HCT116 (cell line): ENCODE measurements around the gene PSORS1C2. TPM values are rescaled to one million over a fixed set of nuclear protein-coding genes. Genes with fewer than 3 reads are reported as not detected.

ENCODE experiments used
- ATAC-seq: fragments of 200-7000 bp; cut with Tn5 transposase; 2 replicates; pipeline ENCODE4 v1.9.1; 2020; ENCODE audit warnings: mild to moderate bottlenecking, moderate library complexity
- BruUV-seq: library from RNA; stranded (reverse); fragments of 400-500 nt; replicated peaks from 2 replicates; lab custom pipeline; 2021; lab: Mats Ljungman, UMichigan
- CTCF ChIA-PET: fragments of 300-600 bp; sonication (Branson Sonifier 250); formaldehyde crosslinking; loops from one replicate; lab custom pipeline; 2021; ENCODE audit warnings: antibody characterized with exemption; lab: Charles Lee
- POLR2A ChIA-PET: fragments of 300-600, 350-600 bp; sonication (Branson Sonifier 250); formaldehyde crosslinking; loops from one replicate; lab custom pipeline; 2021; ENCODE audit warnings: antibody characterized with exemption; lab: Charles Lee
- RAD21 ChIA-PET, 2 experiments: fragments of 300-600 bp; sonication (Branson Sonifier 250); formaldehyde crosslinking; loops; one replicate each; lab custom pipeline; 2023; ENCODE audit warnings: low total read pairs in 2 of 2; ENCODE audit not compliant: uncharacterized antibody in 2 of 2, unreplicated experiment in 2 of 2, low non-redundant PET in 1 of 2; lab: Charles Lee
- DNase-seq: peaks from one replicate; pipeline ENCODE4 v3.0.0-alpha.2; 2010; ENCODE audit warnings: low read depth, low spot score
- H2AFZ ChIP-seq: fragments of 200-600 bp; shearing (Covaris generic), sonication (generic); 2 replicates; pipeline ENCODE4 v1.6.1; 2017; ENCODE audit warnings: low read depth, mixed run types, mixed read lengths, antibody characterized with exemption, low read length; ENCODE audit not compliant: poor library complexity, severe bottlenecking
- H3K27ac ChIP-seq: 2 replicates; pipeline ENCODE4 v1.5.1; 2012; ENCODE audit warnings: low read depth, low read length
- H3K27me3 ChIP-seq: fragments of 200-600 bp; sonication (generic); 2 replicates; pipeline ENCODE4 v1.6.1; 2016; ENCODE audit warnings: mixed run types, low read length, mixed read lengths; ENCODE audit not compliant: insufficient read depth
- H3K36me3 ChIP-seq, 2 experiments: fragments of 200-500 bp in 1 of 2; fragments of 200-600 bp in 1 of 2; sonication (Bioruptor generic) in 1 of 2; sonication (generic) in 1 of 2; 2 replicates each; pipeline versions ENCODE4 v1.5.1 to v1.6.1; 2014 to 2016; ENCODE audit warnings: low read length in 2 of 2, inconsistent platforms in 1 of 2, mixed read lengths in 1 of 2, mixed run types in 1 of 2; ENCODE audit not compliant: insufficient read depth in 2 of 2, control insufficient read depth in 1 of 2
- H3K4me1 ChIP-seq, 2 experiments: fragments of 200-600 bp in 1 of 2; sonication (generic) in 1 of 2; 2 replicates each; pipeline versions ENCODE4 v1.5.1 to v1.6.1; 2012 to 2017; ENCODE audit warnings: low read length in 2 of 2, inconsistent platforms in 1 of 2, mild to moderate bottlenecking in 1 of 2, mixed read lengths in 1 of 2, mixed run types in 1 of 2, moderate library complexity in 1 of 2; ENCODE audit not compliant: insufficient read depth in 2 of 2, control insufficient read depth in 1 of 2
- H3K4me2 ChIP-seq: fragments of 200-600 bp; sonication (generic); 2 replicates; pipeline ENCODE4 v1.6.1; 2017; ENCODE audit warnings: mixed run types, low read length, mixed read lengths
- H3K4me3 ChIP-seq, 2 experiments: fragments of 200-600 bp in 1 of 2; sonication (generic) in 1 of 2; replicated peaks in 1 of 2; 2 replicates each; pipeline ENCODE4 v1.5.1; 2011 to 2016; ENCODE audit warnings: low read length in 2 of 2, control low read depth in 1 of 2, low read depth in 1 of 2, mild to moderate bottlenecking in 1 of 2, mixed read lengths in 1 of 2, mixed run types in 1 of 2
- H3K79me2 ChIP-seq: fragments of 200-600 bp; sonication (generic); 2 replicates; pipeline ENCODE4 v1.6.1; 2017; ENCODE audit warnings: mild to moderate bottlenecking, mixed run types, low read length, moderate library complexity, mixed read lengths; ENCODE audit not compliant: insufficient read depth
- H3K9ac ChIP-seq: fragments of 200-600 bp; sonication (generic); 2 replicates; pipeline ENCODE4 v1.6.1; 2016; ENCODE audit warnings: low read length, mixed read lengths
- H3K9me2 ChIP-seq: fragments of 200-600 bp; sonication (generic), shearing (Covaris generic); 2 replicates; pipeline ENCODE4 v1.6.1; 2017; ENCODE audit warnings: mixed run types, mild to moderate bottlenecking, moderate library complexity; ENCODE audit not compliant: insufficient read depth
- H3K9me3 ChIP-seq, 2 experiments: fragments of 200-500 bp in 1 of 2; fragments of 200-600 bp in 1 of 2; sonication (Bioruptor generic) in 1 of 2; sonication (generic) in 1 of 2; 2 replicates each; pipeline ENCODE4 v1.6.1; 2014 to 2017; ENCODE audit warnings: low read length in 2 of 2, mixed read lengths in 2 of 2, inconsistent platforms in 1 of 2, low read depth in 1 of 2, mild to moderate bottlenecking in 1 of 2, mixed run types in 1 of 2, moderate library complexity in 1 of 2; ENCODE audit not compliant: control insufficient read depth in 1 of 2, insufficient read depth in 1 of 2
- H4K20me1 ChIP-seq: fragments of 200-600 bp; sonication (generic), shearing (Covaris generic); 2 replicates; pipeline ENCODE4 v1.6.1; 2017; ENCODE audit warnings: mixed run types, mild to moderate bottlenecking, moderate library complexity; ENCODE audit not compliant: insufficient read depth
- ATF3 ChIP-seq: IDR thresholded peaks from 2 replicates; pipeline ENCODE4 v1.6.1; 2012
- CBX3 ChIP-seq: IDR thresholded peaks from 2 replicates; pipeline ENCODE4 v1.6.1; 2012; ENCODE audit warnings: low read depth
- CTCF ChIP-seq, 3 experiments: fragments of 200-600 bp in 1 of 3; sonication (generic) in 1 of 3; IDR thresholded peaks in 2 of 3; conservative IDR thresholded peaks in 1 of 3; 2 replicates each; pipeline ENCODE4 v1.5.1; 2012 to 2017; ENCODE audit warnings: low read depth in 2 of 3, low read length in 2 of 3, antibody characterized with exemption in 1 of 3, borderline replicate concordance in 1 of 3, control low read depth in 1 of 3, mild to moderate bottlenecking in 1 of 3, mixed read lengths in 1 of 3, mixed run types in 1 of 3, moderate library complexity in 1 of 3; ENCODE audit not compliant: insufficient read depth in 1 of 3
- ELF1 ChIP-seq: IDR thresholded peaks from 2 replicates; pipeline ENCODE4 v1.6.1; 2012; ENCODE audit warnings: low read depth, borderline replicate concordance
- FOSL1 ChIP-seq: IDR thresholded peaks from 2 replicates; pipeline ENCODE4 v1.6.1; 2012; ENCODE audit warnings: low read depth
- JUND ChIP-seq: IDR thresholded peaks from 2 replicates; pipeline ENCODE4 v1.6.1; 2012
- POLR2AphosphoS5 ChIP-seq: IDR thresholded peaks from 2 replicates; pipeline ENCODE4 v1.6.1; 2011; ENCODE audit warnings: mild to moderate bottlenecking, low read depth, low read length, moderate library complexity
- RAD21 ChIP-seq: IDR thresholded peaks from 2 replicates; pipeline ENCODE4 v1.6.1; 2012; ENCODE audit warnings: low read depth, mild to moderate bottlenecking
- SIN3A ChIP-seq: IDR thresholded peaks from 2 replicates; pipeline ENCODE4 v1.6.1; 2012; ENCODE audit warnings: low read depth
- SRF ChIP-seq: IDR thresholded peaks from 2 replicates; pipeline ENCODE4 v1.6.1; 2012; ENCODE audit warnings: low read depth
- TCF7L2 ChIP-seq: IDR thresholded peaks from 2 replicates; pipeline ENCODE4 v1.7.0; 2011; ENCODE audit warnings: borderline replicate concordance, inconsistent platforms; ENCODE audit not compliant: insufficient read depth, insufficient read length; ENCODE audit errors: extremely low read depth
- ZFX ChIP-seq: fragments of 450-650 bp; IDR thresholded peaks from 2 replicates; pipeline ENCODE4 v1.6.1; 2017
- ZNF274 ChIP-seq: fragments of 200-500 bp; sonication (Bioruptor generic); IDR thresholded peaks from 2 replicates; pipeline ENCODE4 v1.6.1; 2014; ENCODE audit warnings: mild to moderate bottlenecking, low read depth, low read length, inconsistent platforms
- intact Hi-C: fragments of 100-400 bp; cut with micrococcal nuclease; formaldehyde crosslinking; loops from 2 replicates; pipeline ENCODE4 v1.10.0; 2022
- total RNA-seq: library from RNA; stranded (reverse); gene quantifications from one replicate; pipeline ENCODE4 v1.2.1, GENCODE V29; 2021; ENCODE audit not compliant: unreplicated experiment
- TF ChIP-seq, protein P1 (sequence below): IDR thresholded peaks from 2 replicates; pipeline ENCODE4 v1.6.1; 2012; ENCODE audit warnings: low read depth
- TF ChIP-seq, protein P2 (sequence below): IDR thresholded peaks from 2 replicates; pipeline ENCODE4 v1.6.1; 2011; ENCODE audit warnings: mild to moderate bottlenecking, low read length, moderate library complexity; ENCODE audit not compliant: insufficient replicate concordance; ENCODE audit errors: extremely low read depth

PSORS1C2 gene
- total RNA-seq, 1 experiment from 2014 or later = not detected

DNA sequence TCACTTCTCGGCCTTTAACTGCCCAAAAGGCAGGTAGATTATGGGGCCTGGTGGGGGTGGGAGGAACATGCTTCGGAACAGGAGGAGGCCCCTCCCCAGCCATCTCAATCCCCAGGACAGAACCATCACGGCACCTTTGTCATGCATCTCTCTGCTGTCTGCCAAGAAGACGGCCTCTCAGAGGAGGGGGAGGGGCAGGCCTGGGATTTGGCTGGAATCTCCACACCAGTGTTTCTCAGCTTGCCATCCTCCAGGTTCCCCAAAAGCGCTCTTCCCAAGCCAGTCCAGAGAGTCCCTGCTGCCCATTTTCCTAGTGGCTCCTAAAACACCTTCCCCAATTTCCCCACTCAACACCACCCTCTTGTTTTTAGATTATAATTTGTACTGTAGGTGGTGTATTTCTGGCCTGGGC lies 34.1 kb upstream of the PSORS1C2 start:
- Histone ChIP-seq H3K27me3 (no peaks in the 10 kb centered on the region), H3K36me3 (no peaks in the 10 kb centered on the region), H3K27ac (no peak overlapping the region), H4K20me1 (no peaks in the 10 kb centered on the region), H2AFZ (peak overlapping the region; percentile 35), H3K4me2 (no peak overlapping the region)
- CTCF ChIA-PET = no interaction called here
- no TSS peak for BruUV-seq
- TF ChIP-seq POLR2AphosphoS5 (no peak), RAD21 (no peak), ZFX (no peak), FOSL1 (no peak), JUND (no peak), SRF (no peak), ZNF274 (no peak), CTCF (IDR thresholded peaks at IDR 0.05 in 2 of 3, conservative IDR thresholded peaks at IDR 0.05 in 1 of 3; ENCODE audit: borderline replicate concordance in 1 of 3, insufficient read depth in 1 of 3, low read depth in 2 of 3, low read length in 2 of 3) (no peak), SIN3A (no peak), ELF1 (no peak), CBX3 (no peak), ATF3 (no peak), TCF7L2 (no peak)
- TF ChIP-seq, protein P1, sequence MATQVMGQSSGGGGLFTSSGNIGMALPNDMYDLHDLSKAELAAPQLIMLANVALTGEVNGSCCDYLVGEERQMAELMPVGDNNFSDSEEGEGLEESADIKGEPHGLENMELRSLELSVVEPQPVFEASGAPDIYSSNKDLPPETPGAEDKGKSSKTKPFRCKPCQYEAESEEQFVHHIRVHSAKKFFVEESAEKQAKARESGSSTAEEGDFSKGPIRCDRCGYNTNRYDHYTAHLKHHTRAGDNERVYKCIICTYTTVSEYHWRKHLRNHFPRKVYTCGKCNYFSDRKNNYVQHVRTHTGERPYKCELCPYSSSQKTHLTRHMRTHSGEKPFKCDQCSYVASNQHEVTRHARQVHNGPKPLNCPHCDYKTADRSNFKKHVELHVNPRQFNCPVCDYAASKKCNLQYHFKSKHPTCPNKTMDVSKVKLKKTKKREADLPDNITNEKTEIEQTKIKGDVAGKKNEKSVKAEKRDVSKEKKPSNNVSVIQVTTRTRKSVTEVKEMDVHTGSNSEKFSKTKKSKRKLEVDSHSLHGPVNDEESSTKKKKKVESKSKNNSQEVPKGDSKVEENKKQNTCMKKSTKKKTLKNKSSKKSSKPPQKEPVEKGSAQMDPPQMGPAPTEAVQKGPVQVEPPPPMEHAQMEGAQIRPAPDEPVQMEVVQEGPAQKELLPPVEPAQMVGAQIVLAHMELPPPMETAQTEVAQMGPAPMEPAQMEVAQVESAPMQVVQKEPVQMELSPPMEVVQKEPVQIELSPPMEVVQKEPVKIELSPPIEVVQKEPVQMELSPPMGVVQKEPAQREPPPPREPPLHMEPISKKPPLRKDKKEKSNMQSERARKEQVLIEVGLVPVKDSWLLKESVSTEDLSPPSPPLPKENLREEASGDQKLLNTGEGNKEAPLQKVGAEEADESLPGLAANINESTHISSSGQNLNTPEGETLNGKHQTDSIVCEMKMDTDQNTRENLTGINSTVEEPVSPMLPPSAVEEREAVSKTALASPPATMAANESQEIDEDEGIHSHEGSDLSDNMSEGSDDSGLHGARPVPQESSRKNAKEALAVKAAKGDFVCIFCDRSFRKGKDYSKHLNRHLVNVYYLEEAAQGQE = no peak
- TF ChIP-seq, protein P2, sequence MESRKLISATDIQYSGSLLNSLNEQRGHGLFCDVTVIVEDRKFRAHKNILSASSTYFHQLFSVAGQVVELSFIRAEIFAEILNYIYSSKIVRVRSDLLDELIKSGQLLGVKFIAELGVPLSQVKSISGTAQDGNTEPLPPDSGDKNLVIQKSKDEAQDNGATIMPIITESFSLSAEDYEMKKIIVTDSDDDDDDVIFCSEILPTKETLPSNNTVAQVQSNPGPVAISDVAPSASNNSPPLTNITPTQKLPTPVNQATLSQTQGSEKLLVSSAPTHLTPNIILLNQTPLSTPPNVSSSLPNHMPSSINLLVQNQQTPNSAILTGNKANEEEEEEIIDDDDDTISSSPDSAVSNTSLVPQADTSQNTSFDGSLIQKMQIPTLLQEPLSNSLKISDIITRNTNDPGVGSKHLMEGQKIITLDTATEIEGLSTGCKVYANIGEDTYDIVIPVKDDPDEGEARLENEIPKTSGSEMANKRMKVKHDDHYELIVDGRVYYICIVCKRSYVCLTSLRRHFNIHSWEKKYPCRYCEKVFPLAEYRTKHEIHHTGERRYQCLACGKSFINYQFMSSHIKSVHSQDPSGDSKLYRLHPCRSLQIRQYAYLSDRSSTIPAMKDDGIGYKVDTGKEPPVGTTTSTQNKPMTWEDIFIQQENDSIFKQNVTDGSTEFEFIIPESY = no peak
- TF ChIP-seq, all 23 proteins: peak for 0
- no peak overlapping the region for H3K4me3 ChIP-seq
- ChIA-PET POLR2A (no interaction called here), RAD21 (no interaction called here)
- ATAC-seq (no peak), DNase-seq (no peak)
- intact Hi-C loops = no loop called here
- no peaks in the 10 kb centered on the region for H3K9me3 ChIP-seq
- no peaks in the 10 kb centered on the region for H3K9me2 ChIP-seq
- no peak overlapping the region for H3K9ac ChIP-seq
- H3K4me1 ChIP-seq = peaks cover 3 to 19% of the 10 kb centered on the region in 2 experiments
- H3K79me2 ChIP-seq = no peaks in the 10 kb centered on the region
